Effector memory CD4-positive, alpha-beta T cell (primary cell): ENCODE results near the gene ADAM23.

Experiments
- DNase-seq, 3 donors: peaks; one replicate each; pipeline ENCODE4 v3.0.0-alpha.2; 2020
- H3K27ac ChIP-seq: 2 replicates; pipeline ENCODE4 v1.7.0; 2013; ENCODE audit warnings: mild to moderate bottlenecking, low read length, moderate library complexity; ENCODE audit not compliant: insufficient read depth, poor library complexity, severe bottlenecking
- H3K27me3 ChIP-seq: replicated peaks from 2 replicates; pipeline ENCODE4 v1.7.0; 2013; ENCODE audit warnings: mild to moderate bottlenecking, low read length; ENCODE audit not compliant: insufficient read depth, control insufficient read depth, poor library complexity, severe bottlenecking
- H3K36me3 ChIP-seq: 2 replicates; pipeline ENCODE4 v1.7.0; 2013; ENCODE audit warnings: mild to moderate bottlenecking, low read length, moderate library complexity; ENCODE audit not compliant: control insufficient read depth, insufficient read depth
- H3K4me1 ChIP-seq: 2 replicates; pipeline ENCODE4 v1.7.0; 2013; ENCODE audit warnings: low read length, mild to moderate bottlenecking; ENCODE audit not compliant: control insufficient read depth, insufficient read depth, poor library complexity, severe bottlenecking
- H3K4me3 ChIP-seq: 2 replicates; pipeline ENCODE4 v1.7.0; 2013; ENCODE audit warnings: low read length, low read depth, mild to moderate bottlenecking; ENCODE audit not compliant: insufficient read depth, poor library complexity, severe bottlenecking
- H3K9me3 ChIP-seq: 2 replicates; pipeline ENCODE4 v1.7.0; 2013; ENCODE audit warnings: mild to moderate bottlenecking, low read length, moderate library complexity; ENCODE audit not compliant: control insufficient read depth

ADAM23 gene

DNA sequence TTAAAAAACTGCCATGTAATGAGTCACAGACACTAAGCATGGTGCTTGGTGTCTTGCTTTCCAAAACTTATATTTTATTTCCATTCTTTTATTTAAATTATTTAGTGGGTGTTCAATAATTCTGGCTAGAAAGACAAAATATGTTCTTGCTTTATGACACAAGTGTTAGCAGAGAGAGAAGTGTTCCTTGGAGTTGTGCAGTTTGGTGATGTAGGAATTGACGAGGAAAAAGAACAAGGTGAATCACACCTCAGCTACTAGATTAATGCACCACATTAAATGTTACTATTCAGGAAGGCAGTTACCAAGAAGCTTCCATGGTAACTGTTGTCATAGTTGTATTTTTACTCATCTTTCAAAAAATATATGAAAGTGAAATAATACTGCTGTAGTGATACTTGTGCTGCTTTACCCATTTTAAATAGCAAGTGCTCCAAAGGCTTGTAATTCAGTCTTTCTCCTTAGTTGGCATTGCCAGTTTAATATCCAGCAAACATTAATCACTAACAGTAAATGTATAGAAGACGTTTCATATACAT is 28.3 kb downstream of the ADAM23 start:
- Histone ChIP-seq H3K27ac (no peak overlapping the region), H3K9me3 (no peaks in the 10 kb centered on the region), H3K36me3 (no peaks in the 10 kb centered on the region), H3K27me3 (no peaks in the 10 kb centered on the region), H3K4me1 (no peaks in the 10 kb centered on the region), H3K4me3 (no peak overlapping the region)
- DNase-seq = no peak

DNA sequence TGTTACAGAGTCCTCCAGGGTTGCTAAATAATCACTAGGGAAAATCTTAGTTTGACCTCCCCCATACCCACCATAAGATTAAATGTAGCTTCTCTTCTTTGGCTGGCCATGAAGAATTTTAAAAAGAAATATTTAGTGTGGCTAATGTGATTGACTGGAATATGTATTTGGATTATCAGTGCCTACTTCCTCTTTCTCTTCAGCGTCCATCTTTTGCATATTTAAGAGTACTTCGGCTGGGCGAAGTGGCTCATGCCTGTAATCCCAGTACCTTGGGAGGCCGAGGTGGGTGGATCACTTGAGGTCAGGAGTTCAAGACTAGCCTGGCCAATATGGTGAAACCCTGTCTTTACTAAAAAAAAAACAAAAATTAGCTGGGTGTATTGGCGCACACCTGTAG is 28.8 kb downstream of the ADAM23 start:
- no peak overlapping the region for H3K4me3 ChIP-seq
- no peak for DNase-seq
- H3K4me1 ChIP-seq = no peaks in the 10 kb centered on the region
- H3K9me3 ChIP-seq = no peaks in the 10 kb centered on the region
- no peaks in the 10 kb centered on the region for H3K27me3 ChIP-seq
- no peaks in the 10 kb centered on the region for H3K36me3 ChIP-seq
- no peak overlapping the region for H3K27ac ChIP-seq

DNA sequence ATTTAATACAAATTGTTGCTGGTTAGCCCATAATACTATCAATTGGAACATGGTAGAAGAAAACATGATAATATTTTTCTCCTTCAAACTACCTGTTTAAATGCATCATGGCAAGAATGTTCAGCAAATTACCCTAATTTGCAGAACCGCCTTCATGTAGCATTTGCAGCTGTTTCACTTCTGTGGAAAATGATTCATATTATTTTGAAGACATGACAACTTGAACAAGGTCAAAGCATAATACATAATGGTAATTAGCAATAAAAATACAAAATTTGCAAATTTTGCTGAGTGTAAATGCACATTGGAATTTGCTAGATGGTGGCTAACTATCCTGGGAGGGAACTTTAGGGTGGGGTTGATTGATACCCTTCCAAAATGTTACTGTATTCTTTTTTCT is 30.8 kb downstream of the ADAM23 start:
- H3K36me3 ChIP-seq = no peaks in the 10 kb centered on the region
- no peaks in the 10 kb centered on the region for H3K9me3 ChIP-seq
- no peaks in the 10 kb centered on the region for H3K4me1 ChIP-seq
- H3K27ac ChIP-seq = no peak overlapping the region
- H3K4me3 ChIP-seq = no peak overlapping the region
- DNase-seq = no peak
- no peaks in the 10 kb centered on the region for H3K27me3 ChIP-seq

DNA sequence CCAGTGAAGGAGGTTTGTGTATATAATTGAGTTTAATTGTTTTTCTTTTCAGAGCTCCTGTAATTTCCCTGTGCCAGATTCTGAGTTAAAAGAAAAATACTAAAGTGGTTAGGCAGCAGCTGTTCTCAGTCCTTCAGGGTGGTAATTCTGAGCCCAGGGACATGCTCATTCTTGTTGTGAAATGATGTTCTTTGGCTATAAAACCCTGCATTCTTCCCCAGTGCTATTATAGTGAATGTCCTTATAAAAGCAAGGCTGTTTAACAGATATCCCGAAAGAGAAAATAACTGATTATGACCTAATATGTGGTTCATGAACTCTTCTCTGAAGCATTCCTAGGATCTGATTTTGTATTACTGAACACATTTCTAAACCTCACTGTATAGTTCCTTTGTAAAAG is 34.0 kb downstream of the ADAM23 start:
- no peak overlapping the region for H3K27ac ChIP-seq
- no peaks in the 10 kb centered on the region for H3K4me1 ChIP-seq
- no peaks in the 10 kb centered on the region for H3K36me3 ChIP-seq
- H3K27me3 ChIP-seq = no peaks in the 10 kb centered on the region
- no peak for DNase-seq
- no peak overlapping the region for H3K4me3 ChIP-seq
- no peaks in the 10 kb centered on the region for H3K9me3 ChIP-seq

DNA sequence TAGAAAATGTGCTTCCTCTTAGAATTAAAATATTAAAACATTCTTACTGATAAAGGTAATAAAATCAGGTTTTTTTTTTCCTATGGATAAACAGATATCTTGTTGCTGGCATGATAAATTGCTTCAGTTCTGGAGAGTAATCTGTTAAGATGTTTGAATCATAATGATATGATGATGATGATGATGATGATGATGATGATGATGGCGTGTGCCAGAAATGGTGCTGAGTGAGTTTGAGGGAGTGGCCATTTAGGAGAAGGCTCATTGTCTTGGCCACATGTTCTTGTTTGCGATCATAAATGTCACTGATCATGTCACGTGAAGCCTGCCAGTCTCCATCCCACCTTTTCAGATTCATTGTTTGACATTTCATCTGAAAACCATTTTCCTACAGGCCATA is 35.0 kb downstream of the ADAM23 start:
- H3K4me1 ChIP-seq = no peaks in the 10 kb centered on the region
- no peaks in the 10 kb centered on the region for H3K27me3 ChIP-seq
- no peaks in the 10 kb centered on the region for H3K9me3 ChIP-seq
- DNase-seq = no peak
- no peak overlapping the region for H3K27ac ChIP-seq
- H3K36me3 ChIP-seq = no peaks in the 10 kb centered on the region
- no peak overlapping the region for H3K4me3 ChIP-seq

DNA sequence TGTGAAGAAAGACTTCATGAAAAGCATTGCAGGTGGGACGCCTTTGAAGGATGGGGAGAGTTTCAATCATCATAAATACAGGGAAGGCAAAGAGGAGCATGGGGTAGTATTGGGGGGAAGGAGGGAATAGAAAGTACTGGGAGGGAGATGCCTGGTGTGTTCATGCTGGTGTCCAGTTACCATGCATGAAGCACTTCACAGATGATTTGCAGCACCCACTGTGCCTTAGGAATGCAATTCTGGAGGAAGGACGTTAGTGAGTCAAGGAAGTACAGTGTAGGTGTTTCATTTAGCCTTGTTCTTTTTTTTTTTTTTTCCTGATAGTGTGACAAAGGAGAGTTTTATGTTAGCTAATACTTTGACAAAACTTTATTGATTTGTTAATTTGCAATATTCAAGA is 36.8 kb downstream of the ADAM23 start:
- Histone ChIP-seq H3K4me3 (no peak overlapping the region), H3K27ac (no peak overlapping the region), H3K9me3 (no peaks in the 10 kb centered on the region), H3K4me1 (no peaks in the 10 kb centered on the region), H3K36me3 (no peaks in the 10 kb centered on the region), H3K27me3 (no peaks in the 10 kb centered on the region)
- no peak for DNase-seq

DNA sequence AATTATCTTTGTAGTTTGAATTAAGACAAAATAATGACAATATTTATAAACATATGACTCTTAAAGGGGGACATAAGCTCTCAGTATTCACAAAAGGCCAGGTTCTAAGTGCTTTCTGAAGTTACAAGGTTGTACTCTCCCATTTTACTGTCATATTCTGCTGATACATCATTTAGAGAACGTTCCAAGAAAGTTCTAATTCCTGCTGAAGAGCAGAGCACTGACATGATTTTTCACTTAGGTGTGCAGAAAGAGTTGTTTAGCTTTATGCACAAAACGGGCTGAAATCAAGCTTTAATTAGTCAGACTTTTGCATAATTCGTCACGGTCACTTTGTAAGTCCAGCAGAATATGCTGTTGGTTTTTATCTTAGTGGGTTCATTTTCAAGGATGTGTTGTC is 37.3 kb downstream of the ADAM23 start:
- Histone ChIP-seq H3K9me3 (no peaks in the 10 kb centered on the region), H3K36me3 (no peaks in the 10 kb centered on the region), H3K4me1 (no peaks in the 10 kb centered on the region), H3K27ac (no peak overlapping the region), H3K4me3 (no peak overlapping the region), H3K27me3 (no peaks in the 10 kb centered on the region)
- DNase-seq = no peak

DNA sequence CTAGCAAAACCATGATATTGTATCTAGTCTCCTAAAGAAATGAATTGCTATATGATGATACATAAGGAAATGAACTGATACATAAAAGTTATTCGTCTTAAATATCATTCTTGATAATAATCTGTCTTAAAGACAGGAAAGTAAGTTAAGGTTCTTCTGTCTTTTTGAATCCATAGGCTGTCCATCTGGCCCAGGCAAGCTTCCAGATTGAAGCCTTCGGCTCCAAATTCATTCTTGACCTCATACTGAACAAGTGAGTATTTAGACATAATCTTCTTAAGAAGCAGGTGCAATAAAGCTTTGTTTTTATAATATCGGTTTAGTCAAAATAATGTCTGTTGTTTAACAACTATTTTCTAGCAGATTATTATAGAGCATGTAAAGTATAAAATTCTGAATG is 37.7 kb downstream of the ADAM23 start:
- Histone ChIP-seq H3K4me1 (no peaks in the 10 kb centered on the region), H3K27ac (no peak overlapping the region), H3K9me3 (no peaks in the 10 kb centered on the region), H3K4me3 (no peak overlapping the region), H3K36me3 (no peaks in the 10 kb centered on the region), H3K27me3 (no peaks in the 10 kb centered on the region)
- no peak for DNase-seq

DNA sequence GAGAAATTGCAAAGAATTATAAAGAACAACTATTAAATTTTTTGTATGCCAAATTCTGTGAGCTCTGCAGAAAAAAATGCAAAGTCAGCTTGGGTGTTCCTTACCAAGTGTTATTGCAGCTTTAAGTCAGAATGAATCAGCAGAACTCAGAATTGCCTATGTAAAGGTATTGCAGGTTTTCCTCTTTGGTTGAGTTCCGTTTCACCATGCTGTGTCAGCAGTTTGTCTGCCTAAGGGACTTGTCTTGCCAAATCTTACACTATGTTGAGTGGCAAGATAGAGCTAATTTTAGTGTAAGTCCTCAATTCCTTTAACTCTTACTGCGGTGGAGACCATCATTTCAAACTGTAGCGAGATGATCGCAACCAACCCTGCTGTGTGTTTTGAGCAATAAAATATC is 38.8 kb downstream of the ADAM23 start:
- Histone ChIP-seq H3K9me3 (no peaks in the 10 kb centered on the region), H3K4me1 (no peaks in the 10 kb centered on the region), H3K4me3 (no peak overlapping the region), H3K27me3 (no peaks in the 10 kb centered on the region), H3K36me3 (no peaks in the 10 kb centered on the region), H3K27ac (no peak overlapping the region)
- DNase-seq = no peak

DNA sequence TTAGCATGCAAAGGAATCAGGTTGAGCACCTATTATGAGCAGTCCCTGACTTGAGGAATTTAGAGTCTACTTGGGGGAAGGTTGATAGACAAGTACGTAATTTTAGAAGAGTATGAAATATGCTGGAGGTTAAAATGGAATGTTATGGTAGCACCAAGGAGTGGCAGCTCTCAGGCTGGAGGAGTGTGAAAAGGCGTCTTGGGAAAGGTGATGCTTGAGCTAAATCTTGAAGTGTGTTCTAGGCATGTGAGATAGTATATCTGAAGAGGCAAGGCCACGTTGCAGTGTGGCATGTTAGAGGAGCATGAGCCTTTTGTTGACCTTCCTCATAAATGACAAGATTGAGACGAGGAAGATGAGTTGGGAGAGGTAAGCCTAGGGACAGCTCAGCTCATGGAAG is 39.3 kb downstream of the ADAM23 start:
- no peaks in the 10 kb centered on the region for H3K4me1 ChIP-seq
- no peak for DNase-seq
- no peak overlapping the region for H3K27ac ChIP-seq
- no peak overlapping the region for H3K4me3 ChIP-seq
- no peaks in the 10 kb centered on the region for H3K9me3 ChIP-seq
- no peaks in the 10 kb centered on the region for H3K27me3 ChIP-seq
- no peaks in the 10 kb centered on the region for H3K36me3 ChIP-seq

DNA sequence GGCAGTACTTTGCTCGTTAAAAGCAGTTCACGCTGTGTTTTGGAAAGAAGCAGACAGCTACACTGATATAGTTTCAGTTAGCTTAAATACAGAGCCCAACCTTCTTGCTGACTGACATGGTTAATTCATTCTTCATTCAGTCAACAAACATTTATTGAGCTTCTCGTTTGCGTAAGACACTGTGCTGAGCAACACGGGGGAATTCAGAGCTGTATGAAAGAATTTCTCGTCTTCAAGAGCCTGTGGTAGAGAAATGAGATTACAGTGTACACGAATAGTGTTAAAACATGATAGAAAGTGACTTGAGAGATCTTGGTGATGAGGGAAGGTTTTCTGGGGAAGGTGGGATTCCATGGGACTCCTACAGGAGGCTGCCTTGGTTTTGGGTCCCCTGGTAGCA is 44.7 kb downstream of the ADAM23 start:
- no peaks in the 10 kb centered on the region for H3K27me3 ChIP-seq
- no peak overlapping the region for H3K4me3 ChIP-seq
- DNase-seq = no peak
- H3K36me3 ChIP-seq = no peaks in the 10 kb centered on the region
- no peak overlapping the region for H3K27ac ChIP-seq
- no peaks in the 10 kb centered on the region for H3K9me3 ChIP-seq
- H3K4me1 ChIP-seq = no peaks in the 10 kb centered on the region
